Ovary (tissue), 9 donors: ENCODE data around the gene SLC16A14. TPM values are rescaled to one million over a fixed set of nuclear protein-coding genes. Genes with fewer than 3 reads are reported as not detected.

ENCODE experiments used
- DNase-seq, 5 donors: peaks; one replicate each; pipeline ENCODE4 v3.0.0-alpha.2; 2019 to 2020
- H3K27ac ChIP-seq, 2 donors: fragments of 200-600 bp; one replicate each; pipeline versions ENCODE4 v1.5.1 to v1.8.0; 2019 to 2022
- H3K27me3 ChIP-seq: fragments of 200-600 bp; one replicate; pipeline ENCODE4 v1.8.0; 2022
- H3K36me3 ChIP-seq: fragments of 200-600 bp; sonication (generic); one replicate; pipeline ENCODE4 v1.5.1; 2019
- H3K4me1 ChIP-seq: one replicate; pipeline ENCODE4 v1.8.1; 2013; ENCODE audit warnings: mild to moderate bottlenecking, moderate library complexity; ENCODE audit not compliant: insufficient read depth
- H3K4me3 ChIP-seq: fragments of 200-600 bp; sonication (generic); one replicate; pipeline ENCODE4 v1.5.1; 2017
- H3K9me3 ChIP-seq, 2 donors: fragments of 200-600 bp in 1 of 2; sonication (generic) in 1 of 2; one replicate each; pipeline versions ENCODE4 v1.5.1 to v1.8.1; 2013 to 2019; ENCODE audit warnings: mild to moderate bottlenecking in 1 of 2, moderate library complexity in 1 of 2
- EP300 ChIP-seq: sonication (generic); formaldehyde crosslinking; IDR thresholded peaks from one replicate; pipeline ENCODE4 v1.6.1; 2017; ENCODE audit warnings: antibody characterized with exemption
- POLR2A ChIP-seq: fragments of 450-650 bp; IDR thresholded peaks from one replicate; pipeline ENCODE4 v1.6.1; 2017; ENCODE audit warnings: antibody characterized with exemption, mild to moderate bottlenecking, moderate library complexity
- WGBS, 3 donors: extraction: QIAGEN DNeasy Blood & Tissue Kit in 1 of 3; methylation state at CpG; one replicate each; pipeline versions ENCODE4 v1.1.5 to v1.1.7; 2013 to 2017; 5-methylcytosine and 5-hydroxymethylcytosine counted together
- intact Hi-C, 4 donors: fragments of 100-400 bp; cut with DNase I; formaldehyde crosslinking; loops; one replicate each; pipeline versions ENCODE4 v1.11.0 to v1.15.1; 2022 to 2023
- polyA plus RNA-seq, 2 donors: library from polyadenylated mRNA; stranded (reverse); fragments of 200-250 nt in 1 of 2; fragments of 350-450 nt in 1 of 2; fragmentation: Illumina TruSeq in 1 of 2; extraction: RNeasy Lipid Tissue Mini Kit (QIAGEN cat#74804) in 1 of 2; gene quantifications; one replicate each; pipeline ENCODE4 v1.2.3, GENCODE V29; 2013 to 2014
- small RNA-seq: library from RNA; depleted of rRNA; stranded (forward); fragments of <200 nt; gene quantifications from one replicate; pipeline ENCODE3, GENCODE V24; 2016
- total RNA-seq, 7 donors: library from RNA; depleted of rRNA in 2 of 7; stranded (reverse); fragments of >200 nt in 2 of 7; fragmentation: NEBNext Ultra II Directional in 3 of 7; extraction: Animal tissue kit (Norgen Biotek cat#: 25700) in 3 of 7; gene quantifications; one replicate each; pipeline versions ENCODE4 v1.1.0 to v1.2.4, GENCODE V29; 2016 to 2023
- TF ChIP-seq, protein P1 (sequence below), 3 donors: fragments of 450-650 bp in 2 of 3; fragments of 200-600 bp in 1 of 3; IDR thresholded peaks; one replicate each; pipeline versions ENCODE4 v1.5.1 to v1.8.0; 2016 to 2022; ENCODE audit warnings: antibody characterized with exemption in 3 of 3, mild to moderate bottlenecking in 1 of 3
- donor health status: DM: no; HTN: no; CAD: no; lungs with moderate emphysema.
- donor health status: DM: no; HTN: no; CAD: no.
- donor health status: Bipolar disorder and iron deficiency.
- donor health status: DM: yes; HTN: yes; CAD: no.
- donor health status: DM: no; HTN: no; CAD: no.
- donor health status: DM: yes; HTN: yes; CAD: no.

SLC16A14 gene
- total and polyA plus RNA-seq, 9 donors: 3.4 to 29.8 (median 11.2) TPM

DNA sequence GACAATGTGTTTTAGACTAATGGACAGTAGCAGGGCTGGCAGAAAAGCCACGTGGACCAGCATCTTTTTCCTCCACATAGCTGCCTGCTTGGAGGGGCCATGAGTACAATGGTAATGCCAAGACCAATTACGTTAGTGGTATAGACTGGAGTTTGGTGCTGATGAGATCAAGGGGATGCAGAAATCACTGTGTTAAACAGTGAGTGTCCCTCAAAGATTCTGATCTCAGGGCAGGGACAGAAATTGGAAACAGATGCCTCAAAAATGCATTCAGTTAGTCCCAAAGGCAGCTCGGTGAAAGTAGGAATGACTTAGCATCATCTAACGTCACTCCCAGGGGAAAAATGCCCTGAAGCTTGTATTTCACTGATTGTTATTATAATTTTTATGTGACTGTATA, 72.4 kb downstream of the SLC16A14 start:
- no peak overlapping the region for H3K4me3 ChIP-seq
- H3K27ac ChIP-seq: no peak overlapping the region
- WGBS, 3 donors: 89 to 91% (median 90%) methylated on average over 4 of the region's 4 CpGs
- DNase-seq: no peak
- no peaks in the 10 kb centered on the region for H3K36me3 ChIP-seq
- H3K27me3 ChIP-seq: no peaks in the 10 kb centered on the region
- TF ChIP-seq EP300: no peak
- no peak for TF ChIP-seq POLR2A
- TF ChIP-seq, protein P1, sequence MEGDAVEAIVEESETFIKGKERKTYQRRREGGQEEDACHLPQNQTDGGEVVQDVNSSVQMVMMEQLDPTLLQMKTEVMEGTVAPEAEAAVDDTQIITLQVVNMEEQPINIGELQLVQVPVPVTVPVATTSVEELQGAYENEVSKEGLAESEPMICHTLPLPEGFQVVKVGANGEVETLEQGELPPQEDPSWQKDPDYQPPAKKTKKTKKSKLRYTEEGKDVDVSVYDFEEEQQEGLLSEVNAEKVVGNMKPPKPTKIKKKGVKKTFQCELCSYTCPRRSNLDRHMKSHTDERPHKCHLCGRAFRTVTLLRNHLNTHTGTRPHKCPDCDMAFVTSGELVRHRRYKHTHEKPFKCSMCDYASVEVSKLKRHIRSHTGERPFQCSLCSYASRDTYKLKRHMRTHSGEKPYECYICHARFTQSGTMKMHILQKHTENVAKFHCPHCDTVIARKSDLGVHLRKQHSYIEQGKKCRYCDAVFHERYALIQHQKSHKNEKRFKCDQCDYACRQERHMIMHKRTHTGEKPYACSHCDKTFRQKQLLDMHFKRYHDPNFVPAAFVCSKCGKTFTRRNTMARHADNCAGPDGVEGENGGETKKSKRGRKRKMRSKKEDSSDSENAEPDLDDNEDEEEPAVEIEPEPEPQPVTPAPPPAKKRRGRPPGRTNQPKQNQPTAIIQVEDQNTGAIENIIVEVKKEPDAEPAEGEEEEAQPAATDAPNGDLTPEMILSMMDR (IDR thresholded peaks at IDR 0.05): no peak
- H3K9me3 ChIP-seq: no peaks in the 10 kb centered on the region
- H3K4me1 ChIP-seq: no peaks in the 10 kb centered on the region
- intact Hi-C loops: no loop called here

DNA sequence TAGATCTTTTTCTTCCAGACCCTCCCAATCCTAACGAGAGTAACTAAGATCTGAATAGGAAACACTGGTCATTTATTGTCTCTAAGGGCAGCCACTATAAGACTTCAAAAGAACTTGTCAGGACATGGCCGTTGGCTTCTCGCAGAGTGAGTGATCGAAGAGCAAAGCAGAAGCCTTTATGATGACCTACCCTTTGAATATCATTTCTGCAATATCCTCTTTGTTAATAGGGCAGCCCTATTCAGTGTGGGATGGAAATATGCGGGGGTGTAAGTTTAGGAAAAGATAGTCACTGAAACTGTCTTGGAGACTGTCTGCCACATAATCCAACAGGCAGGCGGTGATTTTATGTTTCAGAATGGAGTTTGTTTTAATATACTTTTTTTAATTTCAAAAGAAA, 75.5 kb downstream of the SLC16A14 start:
- no peaks in the 10 kb centered on the region for H3K4me1 ChIP-seq
- intact Hi-C loops: no loop called here
- H3K27ac ChIP-seq: no peak overlapping the region
- TF ChIP-seq EP300 (no peak), POLR2A (no peak)
- TF ChIP-seq, protein P1 (IDR thresholded peaks at IDR 0.05): no peak
- H3K9me3 ChIP-seq: no peaks in the 10 kb centered on the region
- no peaks in the 10 kb centered on the region for H3K27me3 ChIP-seq
- 62 to 69% (median 69%) methylated on average over 6 of the region's 6 CpGs for WGBS, 3 donors
- no peaks in the 10 kb centered on the region for H3K36me3 ChIP-seq
- DNase-seq: no peak
- H3K4me3 ChIP-seq: no peak overlapping the region

Small RNA genes within 50 kb of the gene (small RNA-seq; reads per million reads assigned to genes)
- not detected for gene RNY4P19

Other genes starting within 250 kb of the SLC16A14 start
- gene TRIP12, start 146.9 kb downstream of the SLC16A14 start, total RNA-seq: 100 to 1,000 TPM; 134 to 221 (median 202) TPM
- gene TRIP12, start 146.9 kb downstream of the SLC16A14 start, polyA plus RNA-seq: 100 to 1,000 TPM in 1 of 2 donors, 10 to 100 TPM in 1; 30.4 to 103 TPM
- gene FBXO36, start 146.4 kb downstream of the SLC16A14 start, total RNA-seq: 1 to 10 TPM; 1.5 to 8.4 (median 4.4) TPM
- gene FBXO36, start 146.4 kb downstream of the SLC16A14 start, polyA plus RNA-seq: 1 to 10 TPM; 2.9 to 3.3 TPM
- 10 to 100 TPM; 18.4 to 24.5 (median 21.4) TPM for gene SP110, start 151.1 kb upstream of the SLC16A14 start, total RNA-seq
- gene SP110, start 151.1 kb upstream of the SLC16A14 start, polyA plus RNA-seq: 10 to 100 TPM; 21.6 to 46.1 TPM
- 1 to 10 TPM in 4 of 7 donors, under 1 TPM in 3; 0.28 to 3.4 (median 1.0) TPM for gene SP140, start 156.8 kb upstream of the SLC16A14 start, total RNA-seq
- 1 to 10 TPM in 1 of 2 donors, under 1 TPM in 1; 0.23 to 2.0 TPM for gene SP140, start 156.8 kb upstream of the SLC16A14 start, polyA plus RNA-seq